COR-L47 (cell line): ENCODE results near the gene NTM.

Experiments used
- DNase-seq: peaks from one replicate; lab custom pipeline; 2025; lab: John Stamatoyannopoulos, UW

The NTM gene

DNA sequence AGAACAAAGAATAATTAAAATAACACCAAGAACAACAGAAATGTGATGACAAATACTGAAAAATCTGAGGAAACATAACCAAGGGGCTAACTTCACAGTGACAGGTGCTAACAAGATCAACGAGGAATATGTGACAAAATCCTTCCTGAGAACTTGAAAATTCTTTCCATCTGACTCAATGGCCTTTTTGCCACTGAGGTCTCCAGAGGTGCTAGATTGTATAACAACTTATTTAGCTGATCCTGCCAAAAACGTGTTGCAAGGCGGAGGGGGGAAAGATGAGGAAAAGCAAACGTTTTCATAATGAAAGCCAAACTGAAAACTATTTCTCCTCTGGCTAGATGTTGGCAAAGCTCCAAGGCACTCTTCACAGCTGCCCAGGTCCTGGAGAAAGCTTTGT lies 364.5 kb downstream of the NTM start:
- DNase-seq, result no peak

DNA sequence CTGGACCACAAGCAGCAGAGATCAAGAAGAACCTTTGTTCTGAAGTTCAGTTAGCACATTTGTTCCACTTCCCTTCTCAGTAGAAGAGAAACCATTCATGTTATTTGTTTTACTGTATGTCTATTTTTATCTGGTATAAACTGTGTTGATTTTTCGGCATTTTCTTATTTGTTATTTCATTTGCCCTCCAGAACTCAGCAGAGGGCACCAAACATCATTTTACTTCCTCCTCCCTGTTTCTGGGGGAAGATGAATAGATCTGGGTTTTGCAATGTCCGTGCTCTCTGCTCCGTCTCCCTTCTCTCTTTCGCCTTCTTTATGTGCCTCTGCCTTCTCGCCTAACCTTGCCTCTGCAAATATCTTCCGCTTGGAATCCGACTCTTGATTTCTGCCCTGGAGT lies 366.9 kb downstream of the NTM start:
- no peak for DNase-seq

DNA sequence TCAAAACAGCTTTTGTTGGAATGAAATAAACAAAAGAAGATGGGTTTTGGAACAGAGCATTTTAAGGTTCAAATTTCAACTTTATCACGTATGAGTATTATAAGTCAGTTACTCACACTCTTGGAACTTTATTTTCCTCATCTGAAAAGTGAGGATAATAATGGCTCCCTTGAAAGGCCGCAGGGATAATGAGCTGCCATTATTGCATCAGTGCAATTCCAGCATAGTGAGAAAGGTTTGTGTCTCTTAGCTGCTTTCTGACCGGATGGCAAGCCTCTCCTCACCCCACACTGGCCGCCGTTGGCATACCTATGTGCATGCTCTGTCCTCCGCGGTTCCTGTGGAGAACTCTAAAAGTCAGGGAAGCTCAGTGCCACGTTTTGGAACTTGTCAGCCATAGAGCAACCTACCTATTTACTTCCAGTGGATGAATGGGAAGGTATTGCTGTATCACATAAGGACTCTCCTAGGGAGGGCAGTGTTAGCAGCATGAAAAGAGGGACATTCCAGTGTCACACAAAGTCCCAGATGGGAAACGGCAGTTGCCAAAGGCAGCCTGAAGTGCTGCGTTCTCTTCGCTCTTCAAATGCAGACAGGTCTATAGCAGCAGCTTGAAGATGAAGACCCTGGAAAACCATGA lies 368.9 kb downstream of the NTM start:
- no peak for DNase-seq

DNA sequence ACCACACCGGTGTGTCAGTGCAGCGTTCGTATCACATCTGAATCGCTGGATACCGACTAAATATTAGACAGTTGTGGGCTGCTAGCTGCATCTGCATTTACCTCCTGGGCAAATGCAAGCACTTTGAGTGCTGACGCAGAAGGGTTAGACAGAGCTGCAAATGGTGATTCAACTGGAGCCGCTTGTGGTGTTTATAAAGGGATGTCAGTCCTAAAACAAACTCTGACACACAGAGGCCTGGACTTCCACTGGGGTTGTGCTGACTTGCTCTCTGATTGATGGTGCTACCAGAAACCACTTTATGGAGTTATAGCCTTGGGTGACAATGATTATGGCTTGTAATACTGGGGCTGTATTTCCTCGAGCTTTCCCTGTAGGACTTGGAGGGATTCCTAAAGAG lies 374.4 kb downstream of the NTM start:
- DNase-seq, result no peak

DNA sequence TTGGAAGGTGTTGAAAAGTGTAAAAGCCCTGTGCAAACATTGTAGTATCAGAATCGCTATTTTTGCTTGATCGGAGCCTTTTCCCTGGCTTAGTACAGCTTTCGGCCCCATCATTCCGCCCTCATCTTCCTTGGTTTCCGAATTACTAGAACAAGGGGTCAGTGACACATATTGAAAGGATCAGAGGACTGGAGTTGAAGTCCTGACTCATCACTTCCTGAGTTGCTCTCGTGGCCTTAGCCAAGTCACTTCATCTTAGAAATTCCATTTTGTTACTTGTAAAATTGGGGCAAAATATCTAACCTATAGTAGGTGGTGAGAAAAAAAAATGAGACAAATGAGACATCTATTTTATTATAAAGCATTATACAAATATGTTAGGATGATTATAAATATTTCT lies 375.0 kb downstream of the NTM start:
- no peak for DNase-seq

DNA sequence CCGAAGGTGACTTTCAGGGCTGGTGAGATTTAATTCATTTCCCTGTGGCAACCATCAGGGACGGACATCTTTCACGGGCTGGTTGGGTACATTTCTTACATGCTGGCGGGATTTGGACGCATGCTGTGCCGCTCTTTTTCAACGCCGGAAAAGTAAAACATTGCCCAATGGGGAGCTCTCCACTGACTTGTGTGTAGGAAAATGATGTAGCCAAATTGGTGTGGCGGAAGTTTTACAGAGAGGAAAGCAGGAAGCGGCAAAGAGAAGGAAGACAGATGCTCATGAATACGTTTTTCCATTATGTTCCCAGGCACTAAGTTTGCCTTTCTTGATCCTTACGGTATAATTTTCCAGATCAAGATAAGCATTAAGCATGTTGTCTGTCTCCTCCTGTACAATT lies 375.8 kb downstream of the NTM start:
- no peak for DNase-seq

DNA sequence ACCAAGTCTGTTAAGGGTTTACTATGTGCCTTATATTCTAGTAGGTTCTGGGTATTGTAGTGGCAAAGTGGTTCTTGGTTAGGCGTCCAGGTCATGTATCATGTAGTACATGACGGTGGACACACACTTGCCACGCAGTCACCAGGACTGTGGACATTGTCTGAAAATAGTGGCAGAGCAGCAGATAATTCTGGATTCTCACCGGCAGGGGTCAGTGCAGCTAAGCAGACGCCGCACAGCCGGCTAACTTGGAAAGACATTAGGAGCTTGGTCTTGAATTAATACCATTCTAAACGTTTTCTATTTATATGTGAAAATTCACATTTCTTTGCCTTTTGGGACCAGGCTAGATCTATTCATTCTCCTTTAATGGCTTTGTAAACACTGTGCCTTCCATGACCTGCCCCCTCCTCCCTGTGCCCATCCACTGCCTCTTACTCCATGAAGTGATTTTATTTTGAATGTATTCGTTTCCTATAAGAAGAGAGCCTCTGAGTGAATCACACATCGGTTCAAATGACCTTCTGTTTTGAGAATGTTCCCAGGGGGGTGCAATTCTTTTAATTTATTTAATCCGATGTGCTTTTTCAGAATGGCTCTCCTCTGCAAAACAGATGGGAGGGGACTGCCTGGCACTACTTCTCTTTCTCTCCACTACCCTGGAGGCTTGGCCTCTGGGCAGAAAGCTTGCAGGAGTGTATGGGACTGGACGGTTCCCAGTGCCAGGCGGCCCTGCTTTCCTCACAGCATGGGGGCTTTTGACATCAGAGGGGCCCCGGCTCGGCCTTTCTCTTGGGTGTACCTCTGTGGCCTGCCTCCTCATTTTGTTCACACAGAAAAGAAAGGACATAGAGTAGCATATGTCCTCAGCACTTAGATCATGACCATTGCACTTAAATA lies 378.0 kb downstream of the NTM start:
- peak; percentile 47 for DNase-seq

DNA sequence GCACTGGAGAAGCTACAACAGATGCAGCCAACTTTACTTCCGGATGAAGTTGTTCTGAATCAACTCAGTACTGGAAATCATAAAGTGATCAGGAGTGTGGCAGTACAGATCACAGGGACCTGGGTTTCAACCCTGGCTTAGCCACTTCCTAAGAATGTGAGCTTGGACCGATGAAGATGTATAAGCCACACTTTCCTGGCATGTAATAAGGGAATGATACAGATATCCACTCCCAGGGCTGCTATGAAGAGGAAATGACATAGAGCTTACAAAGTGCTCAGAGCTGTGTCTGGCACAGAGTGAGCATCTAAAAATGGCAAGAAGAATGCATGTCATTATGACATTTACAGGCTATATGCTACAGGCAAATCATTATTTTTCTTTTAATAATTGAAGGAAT lies 378.7 kb downstream of the NTM start:
- DNase-seq, result no peak

DNA sequence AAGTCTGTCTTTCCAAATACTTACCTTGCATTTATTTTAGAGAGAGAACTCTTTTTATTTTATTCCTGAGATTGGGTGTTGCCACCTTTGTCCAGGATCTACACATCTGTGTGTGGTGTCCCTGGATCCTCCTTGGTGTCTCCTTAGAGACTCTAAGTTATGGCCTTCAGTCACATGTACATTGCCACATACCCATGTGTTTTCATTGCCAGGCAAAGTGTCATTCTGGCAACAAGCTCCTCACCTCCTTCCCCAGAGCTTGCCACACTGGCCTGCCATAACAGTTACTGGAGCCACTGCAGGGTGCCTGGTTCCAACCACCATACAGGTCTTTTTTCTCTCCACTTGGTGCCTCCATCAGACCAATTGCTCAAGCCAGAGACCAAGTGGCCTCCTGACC lies 379.7 kb downstream of the NTM start:
- no peak for DNase-seq

DNA sequence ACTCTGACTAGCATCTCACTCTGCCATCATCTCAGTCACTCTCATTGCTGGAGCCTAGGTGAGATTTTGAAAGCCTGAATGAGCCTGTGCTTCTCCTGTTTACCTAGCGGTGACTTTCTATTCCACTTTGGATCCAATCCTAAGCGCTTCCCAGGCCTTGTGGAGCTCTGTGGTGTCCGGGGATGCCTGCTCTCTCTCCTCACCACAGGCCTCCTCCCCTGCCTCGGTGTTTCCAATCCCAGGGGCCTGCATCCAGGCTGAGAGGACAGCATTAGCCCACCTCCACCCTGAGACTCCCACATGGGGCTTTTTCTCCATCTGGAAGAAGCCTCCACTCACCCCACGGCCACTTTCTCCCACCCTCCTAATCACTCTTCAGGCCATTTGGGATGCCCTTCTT lies 380.3 kb downstream of the NTM start:
- DNase-seq, result no peak

DNA sequence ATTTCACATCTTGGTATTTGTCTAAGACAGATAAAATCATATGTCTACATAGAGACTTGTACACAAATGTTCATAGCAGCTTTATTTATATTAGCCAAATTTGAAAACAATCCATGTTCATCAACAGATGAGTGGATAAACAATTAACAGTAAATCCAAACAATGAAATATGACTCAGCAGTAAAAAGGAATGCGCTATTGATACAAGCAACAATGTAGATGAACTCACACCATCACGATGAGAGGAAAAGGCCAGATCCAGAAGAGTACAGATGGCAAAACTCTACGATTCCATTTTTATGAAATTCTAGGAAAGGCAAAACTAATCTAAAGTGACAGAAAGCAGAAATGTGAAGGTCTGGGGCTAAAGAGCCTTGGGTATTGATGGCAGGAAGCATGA lies 384.3 kb downstream of the NTM start:
- no peak for DNase-seq

DNA sequence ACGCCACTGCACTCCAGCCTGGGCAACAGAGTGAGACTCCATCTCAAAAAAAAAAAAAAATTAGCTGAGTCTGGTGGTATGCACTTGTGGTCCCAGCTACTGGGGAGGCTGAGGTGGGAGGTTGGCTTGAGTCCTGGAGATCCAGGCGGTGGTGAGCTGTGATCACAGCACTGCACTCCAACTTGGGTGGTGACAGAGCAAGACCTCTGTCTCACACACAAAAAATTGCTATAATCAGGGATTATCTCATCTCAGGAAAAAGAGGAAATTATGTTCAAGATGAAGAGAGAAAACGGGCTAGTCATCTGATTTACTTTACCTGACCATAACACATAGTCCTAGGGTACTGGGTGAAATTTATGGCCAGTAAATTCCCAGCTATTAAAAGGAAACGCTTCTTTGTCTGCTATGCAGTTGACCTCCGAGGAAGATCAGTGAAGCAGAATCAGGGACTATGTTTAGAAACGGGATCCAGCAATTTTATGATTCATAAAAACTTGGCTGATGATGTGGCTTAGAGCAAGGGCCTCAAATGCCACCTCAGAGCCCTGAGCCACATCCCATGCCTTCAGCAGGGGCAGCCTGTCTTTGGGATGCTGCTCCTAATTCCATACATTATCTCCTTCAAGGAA lies 386.2 kb downstream of the NTM start:
- no peak for DNase-seq

DNA sequence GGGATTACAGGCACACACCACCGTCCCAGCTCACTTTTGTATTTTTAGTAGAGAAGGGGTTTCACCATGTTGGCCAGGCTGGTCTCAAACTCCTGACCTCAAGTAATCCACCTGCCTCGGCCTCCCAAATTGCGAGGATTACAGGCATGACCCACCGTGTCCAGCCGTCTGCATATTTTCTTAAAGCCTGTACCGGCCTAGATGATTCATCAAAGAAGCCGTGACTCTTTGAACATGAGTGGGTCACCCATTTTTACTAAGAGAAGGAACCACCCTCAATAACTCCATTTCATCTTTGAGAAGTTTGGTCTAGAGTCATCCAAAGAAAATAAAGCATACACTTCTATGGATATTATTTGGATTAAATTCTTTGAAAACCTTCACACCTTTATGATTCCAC lies 388.3 kb downstream of the NTM start:
- no peak for DNase-seq

DNA sequence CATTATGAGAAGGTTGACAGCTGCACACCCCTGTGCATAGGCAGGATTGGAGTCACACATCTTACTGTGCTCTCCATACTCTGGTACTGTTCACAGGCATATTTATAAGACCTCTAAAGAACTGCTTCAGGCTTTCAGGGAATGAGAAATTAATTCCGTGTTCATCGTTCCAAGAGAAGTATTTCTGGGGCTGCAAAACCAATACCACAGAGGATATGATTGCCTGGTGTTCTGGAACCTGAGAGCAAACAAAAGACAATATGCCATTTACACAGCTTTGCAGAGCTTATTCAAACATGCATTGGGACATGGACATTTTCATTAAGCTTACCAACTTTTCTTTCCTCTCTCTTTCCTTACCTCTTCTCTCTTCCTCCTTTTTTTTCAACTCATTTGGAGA lies 388.7 kb downstream of the NTM start:
- no peak for DNase-seq

DNA sequence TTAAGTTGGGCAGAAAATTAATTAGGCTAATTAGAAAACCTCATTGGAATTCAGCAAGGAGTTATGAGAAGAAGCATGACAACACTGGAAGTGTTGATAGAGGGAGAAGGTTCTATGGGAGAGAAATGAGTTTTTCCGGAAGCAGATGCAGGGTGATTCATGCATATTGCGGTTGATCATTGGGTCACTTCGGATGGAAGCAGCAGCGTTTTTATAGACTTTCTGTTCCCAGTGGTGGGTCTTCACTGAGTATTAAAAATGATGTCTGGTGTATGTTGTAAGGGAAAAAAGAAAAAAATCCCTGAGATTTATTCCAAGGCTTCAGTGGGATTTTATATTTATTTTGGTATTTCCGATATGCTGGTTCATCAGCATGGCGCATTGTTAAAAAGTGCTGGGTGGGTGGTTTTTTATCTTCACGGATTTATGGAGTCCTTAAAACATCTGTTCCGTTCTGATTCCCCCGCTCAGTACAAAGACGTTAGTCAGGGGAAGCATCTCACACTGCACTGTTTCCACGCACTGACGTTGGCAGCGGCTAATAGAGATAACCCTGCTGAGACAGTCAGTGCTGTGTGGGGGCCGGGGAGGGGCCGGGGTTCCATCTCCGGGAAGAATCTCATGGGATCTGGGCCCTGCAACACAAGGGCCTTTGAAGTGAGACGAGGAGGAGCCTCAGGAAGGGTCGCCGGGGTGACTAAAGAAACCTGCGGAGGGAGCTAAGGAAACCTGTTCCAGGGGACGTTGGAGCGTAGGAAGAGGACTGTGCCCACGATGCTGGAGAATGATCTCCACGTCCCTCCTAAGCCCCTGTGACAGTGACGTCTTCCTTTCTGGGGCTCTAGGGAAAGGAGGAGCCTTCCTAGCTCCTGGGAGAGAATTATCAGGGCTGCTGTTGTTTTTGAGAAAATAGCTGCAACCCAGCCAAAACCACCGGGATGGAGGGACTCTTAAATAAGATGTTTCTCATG lies 390.0 kb downstream of the NTM start:
- no peak for DNase-seq

DNA sequence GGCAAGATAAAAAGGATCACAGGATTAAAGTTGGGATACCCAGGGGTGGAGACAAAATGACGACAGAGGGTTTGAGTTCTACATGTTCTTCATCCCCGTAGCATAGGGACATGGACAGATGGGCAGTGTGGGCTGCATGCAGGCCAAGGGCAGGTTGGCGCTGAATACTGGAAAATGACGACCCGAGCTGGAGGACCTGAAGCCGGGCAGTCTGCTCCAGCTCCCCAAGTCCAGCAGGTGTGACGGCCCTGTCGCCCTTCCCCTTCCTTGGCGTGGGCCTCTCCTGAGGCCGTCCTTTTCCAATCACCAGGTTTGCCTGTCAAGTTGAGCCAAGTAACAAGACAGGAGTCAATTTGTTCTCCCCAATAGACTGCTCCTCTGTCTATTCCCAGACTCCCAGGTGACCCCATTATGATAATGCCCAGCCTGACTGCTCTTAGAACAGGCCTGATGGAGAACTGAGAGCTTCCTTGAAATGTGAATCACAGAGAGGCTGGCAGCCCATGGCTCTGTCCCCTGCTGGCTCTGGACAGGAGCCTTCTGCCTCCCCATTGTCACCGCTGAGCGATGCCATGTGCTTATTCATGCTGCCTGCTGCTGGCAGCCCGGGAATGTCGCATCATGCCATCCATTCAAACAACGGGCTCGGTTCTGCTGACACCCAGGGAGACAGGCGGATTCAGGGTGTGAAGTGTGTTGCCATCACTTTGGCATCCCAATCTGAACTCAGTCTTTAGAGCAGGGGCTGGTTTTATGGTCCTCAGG lies 392.1 kb downstream of the NTM start:
- DNase-seq, result no peak

DNA sequence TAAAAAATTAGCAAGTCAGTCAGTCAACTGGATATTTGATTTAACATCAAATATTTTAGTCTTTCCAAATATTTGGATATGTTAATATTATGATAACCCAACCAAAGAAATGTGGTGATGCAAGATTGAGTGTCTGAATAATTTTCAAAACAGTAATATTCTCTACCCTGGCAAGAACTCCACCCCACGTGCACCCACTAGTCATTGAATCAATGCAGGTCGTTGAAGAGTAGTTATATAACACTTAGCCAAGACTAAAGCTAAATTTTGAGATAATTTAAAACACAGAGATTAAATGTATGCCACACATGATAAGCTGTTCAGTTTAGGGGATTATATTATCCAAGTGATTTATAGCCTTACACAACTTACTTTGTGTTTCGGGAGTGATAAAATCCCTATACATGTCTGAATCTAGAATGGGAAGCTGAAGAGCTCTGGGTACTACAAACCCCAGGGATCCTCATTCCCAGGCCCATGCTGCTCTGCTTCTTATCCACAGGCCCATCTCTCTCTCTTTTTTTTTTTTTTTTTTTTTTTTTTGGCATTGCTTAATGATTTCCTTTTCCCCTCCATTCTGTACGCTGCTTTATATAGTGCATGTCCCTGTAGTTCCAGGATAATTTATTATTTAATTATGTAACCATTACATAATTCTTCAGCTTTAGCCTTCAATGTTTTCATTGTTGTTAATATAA lies 392.9 kb downstream of the NTM start:
- no peak for DNase-seq

DNA sequence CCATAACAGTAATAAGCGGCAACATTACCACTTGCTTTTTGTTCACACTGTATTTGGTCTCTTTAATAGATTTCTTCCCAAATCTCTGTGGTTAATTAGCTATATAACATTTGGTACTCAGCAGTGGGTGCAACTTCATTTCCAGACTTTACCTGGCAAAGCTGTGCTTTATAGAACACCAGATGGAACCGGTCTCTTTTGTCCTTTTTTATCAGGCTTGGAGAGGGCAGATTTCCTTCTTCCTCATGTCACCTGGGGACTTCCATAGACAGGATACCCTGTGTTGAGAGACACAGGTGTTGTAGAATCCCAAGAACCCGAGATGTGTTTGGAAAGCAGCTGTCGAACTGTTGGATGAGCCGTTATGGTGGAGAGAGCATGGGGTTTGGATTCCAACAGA lies 393.7 kb downstream of the NTM start:
- DNase-seq, result no peak

DNA sequence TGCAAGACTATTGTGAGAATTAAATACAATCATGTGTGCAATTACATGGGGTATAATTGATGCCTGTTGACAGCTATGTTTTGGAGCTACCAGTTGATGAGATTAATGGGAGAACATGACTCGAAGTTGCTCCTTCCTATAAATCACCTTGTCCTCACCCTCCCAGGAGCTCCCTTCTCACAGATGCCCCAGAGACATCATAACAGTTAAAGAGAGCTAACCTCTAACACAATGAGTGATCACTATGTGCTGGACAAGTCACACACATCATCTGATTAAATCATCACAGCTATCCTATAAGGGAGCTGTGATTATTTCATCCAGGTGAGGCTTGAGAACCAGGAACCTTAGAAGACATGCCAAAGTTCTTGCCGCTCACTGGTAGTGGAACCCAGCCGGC lies 394.2 kb downstream of the NTM start:
- no peak for DNase-seq

DNA sequence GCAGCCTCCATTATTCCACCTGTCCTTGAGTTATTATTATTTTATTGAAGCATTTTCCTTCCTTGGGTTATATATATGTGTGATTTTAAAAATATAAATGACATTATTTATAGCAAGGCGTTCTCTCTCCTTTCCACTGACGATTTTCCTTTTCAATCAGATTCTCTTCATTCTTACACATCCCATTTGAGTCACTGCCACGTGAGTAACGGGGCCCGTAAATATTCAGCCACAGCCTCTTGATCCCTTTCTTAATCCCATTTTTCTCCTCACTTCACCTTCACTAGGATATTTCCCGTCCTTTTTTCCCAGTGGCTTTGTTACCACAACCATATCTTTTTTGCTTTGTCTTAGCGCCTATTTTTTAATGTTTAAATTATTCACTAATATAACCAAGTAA lies 396.2 kb downstream of the NTM start:
- no peak for DNase-seq

DNA sequence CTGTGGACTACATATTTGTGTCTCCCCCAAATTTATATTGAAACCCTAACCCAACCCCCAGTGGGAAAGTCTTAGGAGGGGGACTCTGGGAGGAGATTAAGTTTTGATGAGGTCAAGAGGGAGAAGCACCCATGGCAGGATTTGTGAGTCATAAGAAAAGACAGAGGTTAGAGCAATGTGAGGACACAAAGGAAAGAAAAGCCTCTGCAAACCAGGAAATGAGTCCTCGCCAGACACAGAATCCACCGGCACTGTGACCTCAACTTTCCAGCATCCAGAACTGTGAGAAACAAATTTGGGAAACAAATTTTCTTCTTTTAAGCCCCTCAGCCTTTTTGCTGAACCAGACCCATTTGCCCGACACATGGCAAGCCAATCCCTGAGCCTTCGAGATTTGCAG lies 397.0 kb downstream of the NTM start:
- DNase-seq, result no peak
